ENCODE results near the gene CEND1. TPM values are rescaled to one million over a fixed set of nuclear protein-coding genes. Genes with fewer than 3 reads are reported as not detected.

Gene CEND1
- total and polyA plus RNA-seq, 2 of the 13 experiments (the other 11 are each of a cell fraction or from before 2014, with no cell fraction given): not detected

- TF ChIP-seq, protein P1, sequence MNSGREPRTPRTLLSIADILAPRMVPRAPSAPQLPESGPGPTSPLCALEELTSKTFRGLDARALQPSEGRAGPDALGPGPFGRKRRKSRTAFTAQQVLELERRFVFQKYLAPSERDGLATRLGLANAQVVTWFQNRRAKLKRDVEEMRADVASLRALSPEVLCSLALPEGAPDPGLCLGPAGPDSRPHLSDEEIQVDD (CRISPR knock-in tag; IDR thresholded peaks at IDR 0.05; ENCODE audit: borderline replicate concordance): no peak; the same call in 1 of the 2 replicates
- TF ChIP-seq NCOA2 (CRISPR knock-in tag; IDR thresholded peaks at IDR 0.05): no peak
- TF ChIP-seq REL (CRISPR knock-in tag; conservative IDR thresholded peaks at IDR 0.05): 0 out of 2 replicates have a peak, but pooled peaks have one; percentile 80
- TF ChIP-seq SOX6 (IDR thresholded peaks at IDR 0.05): no peak
- peak; percentile 52; the same call in 1 of the 2 replicates for TF ChIP-seq SOX6 (CRISPR knock-in tag; IDR thresholded peaks at IDR 0.05)
- no peak for TF ChIP-seq ZNF530 (CRISPR knock-in tag; IDR thresholded peaks at IDR 0.05; ENCODE audit: low read depth)
- peak; percentile 86 for TF ChIP-seq MXD1 (CRISPR knock-in tag; IDR thresholded peaks at IDR 0.05)
- no peak for TF ChIP-seq FOXJ3 (CRISPR knock-in tag; IDR thresholded peaks at IDR 0.05; ENCODE audit: borderline replicate concordance)
- no peak for TF ChIP-seq FOSL1 (CRISPR knock-in tag; IDR thresholded peaks at IDR 0.05; ENCODE audit: borderline replicate concordance)
- TF ChIP-seq ASH2L (IDR thresholded peaks at IDR 0.05; ENCODE audit: insufficient read length, low read depth, low read length): peak; percentile 80
- TF ChIP-seq ZNF713 (CRISPR knock-in tag; IDR thresholded peaks at IDR 0.05): peak; percentile 75; the same call in 1 of the 2 replicates
- no peak; the same call in 1 of the 2 replicates for TF ChIP-seq STAG1 (CRISPR knock-in tag; IDR thresholded peaks at IDR 0.05)
- no peak for TF ChIP-seq TCF7L2 (IDR thresholded peaks at IDR 0.05; ENCODE audit: low read depth, low read length)
- TF ChIP-seq ZNF878 (CRISPR knock-in tag; IDR thresholded peaks at IDR 0.05): no peak
- TF ChIP-seq E2F1 (CRISPR knock-in tag; IDR thresholded peaks at IDR 0.05): peak; percentile 71
- TF ChIP-seq ZNF17 (CRISPR knock-in tag; IDR thresholded peaks at IDR 0.05): no peak
- peak; percentile 60; the same call in 1 of the 2 replicates for TF ChIP-seq GFI1 (CRISPR knock-in tag; IDR thresholded peaks at IDR 0.05; ENCODE audit: borderline replicate concordance)
- no peak for TF ChIP-seq PAWR (CRISPR knock-in tag; IDR thresholded peaks at IDR 0.05; ENCODE audit: borderline replicate concordance)
- no peak for TF ChIP-seq ZNF512 (CRISPR knock-in tag; IDR thresholded peaks at IDR 0.05)
- TF ChIP-seq ATAD3A (CRISPR knock-in tag; IDR thresholded peaks at IDR 0.05): no peak
- 0 out of 2 replicates have a peak, but pooled peaks have one; percentile 85 for TF ChIP-seq ZNF234 (CRISPR knock-in tag; conservative IDR thresholded peaks at IDR 0.05)
- 0 out of 2 replicates have a peak, but pooled peaks have one; percentile 51 for TF ChIP-seq TARDBP (CRISPR knock-in tag; IDR thresholded peaks at IDR 0.05)
- no peak for TF ChIP-seq ZNF781 (CRISPR knock-in tag; IDR thresholded peaks at IDR 0.05; ENCODE audit: borderline replicate concordance, not compliant biosample characterization)
- no peak for TF ChIP-seq AHR (CRISPR knock-in tag; IDR thresholded peaks at IDR 0.05)
- TF ChIP-seq ZNF33B (CRISPR knock-in tag; IDR thresholded peaks at IDR 0.05): no peak
- TF ChIP-seq ZNF879 (CRISPR knock-in tag; IDR thresholded peaks at IDR 0.05): no peak
These were observed 42.5 kb downstream of the CEND1 start, which contains the start of gene TALDO1 (continued) for GRCh38 chr11:747158-748006.

Measured in HepG2 (cell line).